HG02623 (cell line): ENCODE data around the gene EVC.

Source experiments
- ATAC-seq: cut with Tn5 transposase; IDR thresholded peaks from one replicate; pipeline ENCODE4 v1.9.1; 2021; ENCODE audit warnings: moderate library complexity; ENCODE audit not compliant: unreplicated experiment

EVC gene

GRCh38 chr4:5710961-5711478 lies at the start of gene EVC:
Gene EVC (plus strand): TSS chr4:5711201. CDS start chr4:5711381, 180 bp downstream.
- no peak for ATAC-seq

- no peak for ATAC-seq
These were observed 49.8 kb upstream of the EVC start for GRCh38 chr4:5661237-5661636.

DNA sequence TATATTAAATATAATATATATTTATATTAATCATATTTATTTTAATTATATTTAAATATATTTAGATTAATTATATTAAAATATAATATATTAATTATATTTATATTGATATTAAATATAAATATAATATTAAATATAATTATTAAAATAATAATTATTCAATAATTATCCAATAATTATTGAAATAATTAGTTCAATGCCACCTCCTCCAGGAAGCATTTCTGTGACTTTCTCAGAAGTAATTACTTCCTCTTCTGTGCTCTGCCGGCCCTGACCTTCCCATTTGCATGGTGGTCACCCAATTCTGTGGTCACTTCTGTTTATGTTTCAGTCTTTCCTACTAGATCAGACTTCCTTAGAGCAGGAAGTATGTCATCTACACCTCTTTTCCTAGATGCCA lies 48.4 kb upstream of the EVC start:
- no peak for ATAC-seq

GRCh38 chr4:5664778-5665177 lies 46.2 kb upstream of the EVC start:
- ATAC-seq: no peak

GRCh38 chr4:5666741-5667140 lies 44.3 kb upstream of the EVC start:
- ATAC-seq: no peak

DNA sequence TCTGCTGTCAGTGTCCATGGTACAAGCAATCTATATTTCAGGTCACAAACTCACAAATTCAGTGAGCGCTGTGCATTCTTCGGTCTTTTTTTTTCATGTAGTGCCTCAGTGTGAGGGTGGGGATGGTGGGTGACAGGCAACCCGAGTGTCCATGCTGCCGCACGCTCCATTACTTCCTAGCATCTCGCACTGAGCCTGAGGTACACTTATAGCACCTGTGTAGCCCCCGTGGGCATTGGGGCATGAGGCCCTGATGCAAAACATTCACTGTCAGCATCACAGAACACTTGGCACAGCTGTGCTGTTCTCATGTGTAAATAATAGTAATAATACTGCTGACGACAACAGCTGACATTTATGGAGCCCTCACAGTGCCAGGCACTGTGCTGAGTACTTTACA lies 34.2 kb upstream of the EVC start:
- ATAC-seq: no peak

GRCh38 chr4:5678977-5679376 lies 32.0 kb upstream of the EVC start:
- ATAC-seq: no peak

GRCh38 chr4:5683566-5683965 lies 27.4 kb upstream of the EVC start:
- ATAC-seq: no peak

GRCh38 chr4:5685296-5685695 lies 25.7 kb upstream of the EVC start:
- no peak for ATAC-seq

- ATAC-seq: no peak
These were observed 24.7 kb upstream of the EVC start for GRCh38 chr4:5686338-5686737.

GRCh38 chr4:5689065-5689464 lies 21.9 kb upstream of the EVC start:
- ATAC-seq: no peak

DNA sequence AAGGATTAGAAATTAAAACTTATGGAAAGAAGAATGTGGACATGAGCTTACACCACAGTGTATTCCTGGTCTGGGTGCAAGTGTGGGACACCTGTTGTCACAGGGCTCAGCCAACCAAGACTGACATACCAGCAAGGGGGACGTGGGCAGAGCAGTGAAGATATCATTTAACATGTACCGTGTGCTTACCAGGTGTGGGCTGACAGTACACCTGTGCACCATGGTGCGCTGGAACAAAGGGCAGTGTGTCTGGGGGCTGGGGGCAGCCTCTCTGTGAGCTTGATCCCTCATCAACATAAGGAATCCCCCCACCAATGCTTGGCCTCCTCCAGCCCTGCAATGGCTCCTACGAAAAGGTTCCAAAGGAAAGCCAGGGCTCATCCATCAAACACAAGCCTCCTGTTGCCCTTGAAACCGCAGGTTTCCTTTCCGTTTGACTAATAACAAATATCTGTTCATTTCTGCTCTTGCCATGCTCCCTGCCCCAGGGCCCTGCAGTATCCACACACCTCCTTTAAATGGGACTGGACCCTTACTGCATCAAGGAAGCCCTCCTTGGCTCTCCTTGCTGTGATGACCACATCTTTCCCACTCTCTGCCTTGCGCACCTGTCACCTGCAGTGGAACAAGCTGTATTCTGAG lies 19.4 kb upstream of the EVC start:
- no peak for ATAC-seq

GRCh38 chr4:5693871-5694270 lies 17.1 kb upstream of the EVC start:
- no peak for ATAC-seq

DNA sequence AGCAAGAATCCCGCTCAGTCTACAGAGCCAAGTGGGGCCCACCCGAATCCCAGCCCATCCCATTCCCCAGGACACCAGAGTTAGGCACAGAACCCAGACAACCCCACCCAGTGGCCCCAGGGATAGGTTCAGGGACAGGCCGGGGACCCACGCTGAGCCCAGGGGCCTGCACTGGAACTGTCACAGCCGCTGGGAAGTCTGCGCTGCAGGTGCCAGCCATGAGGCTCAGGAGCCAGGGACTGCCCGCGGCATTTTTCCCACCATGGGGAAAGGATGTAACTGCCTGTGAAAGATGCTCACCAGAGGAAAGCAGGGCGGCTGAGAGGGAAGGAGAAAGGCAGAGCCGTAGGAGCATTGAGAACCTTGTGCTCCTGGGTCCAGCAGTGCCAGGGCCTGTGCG lies 14.7 kb upstream of the EVC start:
- ATAC-seq: no peak

- ATAC-seq: no peak
These were observed 10.5 kb upstream of the EVC start for GRCh38 chr4:5700459-5700858.

DNA sequence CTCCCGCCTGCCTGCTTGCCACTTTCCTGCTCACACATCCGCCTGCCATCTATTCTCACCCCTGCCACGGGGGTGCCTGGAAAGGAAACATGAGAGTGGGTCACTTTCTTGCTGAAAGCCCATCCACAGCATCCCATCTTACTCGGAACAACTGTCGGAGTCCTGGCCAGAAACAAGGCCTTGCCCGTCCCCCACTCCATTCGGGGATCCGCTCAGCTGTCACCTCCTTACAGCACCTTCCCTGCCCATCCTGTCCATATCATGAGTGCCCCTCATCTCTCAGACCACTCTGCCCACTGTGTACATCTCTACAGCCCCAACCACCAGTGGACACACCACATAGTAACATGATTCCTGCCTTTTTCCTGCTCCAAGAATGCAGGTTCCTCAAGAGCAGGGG lies 9.0 kb upstream of the EVC start:
- ATAC-seq: no peak

DNA sequence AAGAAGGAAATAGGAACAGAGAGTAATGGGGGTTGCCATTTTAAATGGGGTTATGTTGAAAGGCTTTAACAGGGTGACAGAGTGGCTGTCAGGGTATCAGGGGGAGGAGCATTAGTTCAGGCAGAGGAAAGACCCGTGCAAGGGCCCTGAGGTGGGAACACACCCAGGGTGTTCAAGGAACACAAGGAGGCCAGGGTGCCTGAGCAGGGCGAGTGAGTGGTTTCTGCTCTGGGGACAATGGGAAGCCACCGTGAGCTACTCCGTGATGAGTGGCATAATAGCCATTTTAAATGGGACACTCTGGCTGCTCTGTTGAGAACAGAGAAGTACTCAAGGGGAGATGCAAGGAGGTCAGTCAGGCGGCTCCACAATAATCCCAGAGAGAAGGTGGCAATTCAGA lies 7.2 kb upstream of the EVC start:
- no peak for ATAC-seq

DNA sequence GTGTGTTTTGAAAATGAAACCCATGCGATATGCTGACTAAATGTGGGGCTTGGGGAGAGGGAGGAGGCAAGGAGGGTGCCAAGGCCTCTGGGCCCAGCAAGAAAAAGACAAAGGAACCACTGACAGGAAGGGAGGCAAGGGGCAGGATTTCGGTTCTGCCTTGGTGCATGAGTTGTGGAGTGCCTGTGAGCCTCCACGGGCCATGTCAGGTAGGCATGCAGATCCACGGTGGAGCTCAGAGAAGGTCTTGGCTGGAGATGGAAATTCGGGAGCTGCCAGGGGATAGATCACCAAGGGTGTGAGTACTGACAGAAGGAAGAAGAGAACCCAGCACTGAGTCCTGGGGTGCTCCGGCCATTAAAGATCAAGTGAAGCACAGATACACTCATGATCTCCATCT lies 6.7 kb upstream of the EVC start:
- ATAC-seq: no peak

DNA sequence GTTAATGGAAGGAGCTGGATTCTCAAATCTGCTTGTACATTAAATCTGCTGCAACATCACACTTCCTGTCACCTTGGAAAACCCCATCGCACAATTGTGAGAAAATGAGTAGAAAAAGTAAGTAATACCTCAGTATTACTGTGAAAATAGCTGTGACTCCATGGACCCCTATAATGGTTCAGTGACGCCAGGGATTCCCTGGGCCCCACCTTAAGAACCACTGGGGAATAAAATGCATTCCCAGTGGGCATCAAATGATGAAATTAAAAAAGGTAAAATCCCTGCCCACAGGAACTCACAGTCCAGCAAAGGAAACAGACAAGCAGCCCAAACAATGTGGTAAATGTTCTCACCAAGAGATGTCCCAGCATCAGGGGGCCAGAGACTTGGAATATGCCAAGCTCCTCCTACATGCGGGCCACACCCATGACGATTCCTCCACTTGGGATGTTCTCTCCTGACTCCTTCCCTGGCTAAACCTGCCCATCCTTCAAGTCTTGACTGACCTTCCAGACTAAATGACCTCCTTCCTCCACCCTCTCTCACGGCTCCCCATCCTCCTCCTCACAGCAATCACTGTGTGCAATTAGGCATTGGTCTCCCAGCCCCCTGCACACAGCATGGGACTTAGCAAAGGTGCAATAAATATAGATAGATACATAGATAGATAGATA lies 5.2 kb upstream of the EVC start:
- no peak for ATAC-seq

DNA sequence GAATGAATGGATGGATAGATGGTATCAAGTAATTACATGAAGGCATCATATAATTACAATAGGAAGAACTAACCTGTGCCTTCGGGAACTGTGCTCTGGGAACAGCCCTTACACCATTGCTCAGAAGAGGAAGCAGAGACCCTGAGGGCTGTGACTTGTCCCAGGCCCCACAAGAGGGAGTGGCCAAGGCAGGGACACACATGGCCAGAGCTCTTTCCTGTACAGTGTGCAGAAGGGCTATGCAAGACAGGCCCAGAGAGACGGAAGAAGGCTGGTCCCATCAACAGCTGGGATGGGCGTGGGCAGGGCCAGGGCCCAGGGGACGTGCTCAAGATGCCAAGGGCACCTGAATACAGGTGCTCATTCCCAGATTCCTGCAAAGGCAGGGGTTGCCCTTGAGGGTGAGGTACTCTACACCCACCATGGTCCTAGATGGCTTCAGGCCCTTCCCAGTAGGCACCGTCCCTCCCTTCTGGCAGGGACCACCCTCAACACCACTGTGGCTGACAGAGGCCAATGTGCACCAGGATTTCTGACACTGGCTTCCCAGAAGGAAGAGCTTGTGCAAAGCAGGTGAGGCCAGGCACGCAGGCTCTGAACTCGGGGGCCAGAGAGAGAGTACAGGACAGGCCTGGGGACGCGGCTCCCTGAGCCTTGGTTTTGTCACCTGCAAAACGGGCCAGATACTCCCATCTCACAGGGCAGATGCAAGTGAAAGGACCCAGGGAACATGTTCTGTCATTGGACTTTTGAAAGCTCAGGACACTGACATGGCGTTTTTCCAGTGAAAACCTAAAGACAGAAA lies 4.3 kb upstream of the EVC start:
- ATAC-seq: no peak

- no peak for ATAC-seq
These were observed 3.6 kb upstream of the EVC start for GRCh38 chr4:5707366-5707765.
